Mucosa of descending colon (tissue), 3 donors: ENCODE measurements around the gene COA6. TPM values are rescaled to one million over a fixed set of nuclear protein-coding genes. Genes with fewer than 3 reads are reported as not detected.

Experiments used
- ATAC-seq: fragments of 200-7000 bp; cut with Tn5 transposase; one replicate; pipeline ENCODE4 v1.9.1; 2020; ENCODE audit warnings: mild to moderate bottlenecking, moderate library complexity
- DNase-seq, 3 donors: peaks; one replicate each; pipeline ENCODE4 v3.0.0-alpha.2; 2020
- H3K36me3 ChIP-seq: fragments of 200-600 bp; one replicate; pipeline ENCODE4 v1.8.0; 2021; ENCODE audit warnings: low read depth, mild to moderate bottlenecking
- H3K4me1 ChIP-seq: fragments of 200-600 bp; one replicate; pipeline ENCODE4 v1.8.0; 2021; ENCODE audit warnings: low read depth, mild to moderate bottlenecking
- H3K4me3 ChIP-seq: fragments of 200-600 bp; one replicate; pipeline ENCODE4 v1.8.0; 2021; ENCODE audit warnings: mild to moderate bottlenecking
- H3K9me3 ChIP-seq: fragments of 200-600 bp; one replicate; pipeline ENCODE4 v1.8.0; 2021; ENCODE audit warnings: mild to moderate bottlenecking
- intact Hi-C, 2 donors: fragments of 100-400 bp; cut with DNase I in 1 of 2; cut with micrococcal nuclease in 1 of 2; formaldehyde crosslinking; loops; one replicate each; pipeline versions ENCODE4 v1.11.0 to v1.11.1; 2022; cut with DNase I, micrococcal nuclease
- total RNA-seq, 3 donors: library from RNA; stranded (reverse); fragmentation: NEBNext Ultra II Directional in 2 of 3; extraction: Animal tissue kit (Norgen Biotek cat#: 25700) in 2 of 3; gene quantifications; one replicate each; pipeline versions ENCODE4 v1.2.1 to v1.2.4, GENCODE V29; 2021 to 2023
- TF ChIP-seq, protein P1 (sequence below): fragments of 200-600 bp; IDR thresholded peaks from one replicate; pipeline ENCODE4 v1.8.0; 2022; ENCODE audit warnings: antibody characterized with exemption, mild to moderate bottlenecking
- donor health status: DM: no; HTN: no; CAD: no; lungs with moderate emphysema.
- donor health status: DM: no; HTN: no; CAD: no.
- donor health status: DM: no; HTN: yes; CAD: no.

The COA6 gene
- total RNA-seq, 3 donors from 2014 or later, result 29.6 to 33.1 (median 29.8) TPM

DNA sequence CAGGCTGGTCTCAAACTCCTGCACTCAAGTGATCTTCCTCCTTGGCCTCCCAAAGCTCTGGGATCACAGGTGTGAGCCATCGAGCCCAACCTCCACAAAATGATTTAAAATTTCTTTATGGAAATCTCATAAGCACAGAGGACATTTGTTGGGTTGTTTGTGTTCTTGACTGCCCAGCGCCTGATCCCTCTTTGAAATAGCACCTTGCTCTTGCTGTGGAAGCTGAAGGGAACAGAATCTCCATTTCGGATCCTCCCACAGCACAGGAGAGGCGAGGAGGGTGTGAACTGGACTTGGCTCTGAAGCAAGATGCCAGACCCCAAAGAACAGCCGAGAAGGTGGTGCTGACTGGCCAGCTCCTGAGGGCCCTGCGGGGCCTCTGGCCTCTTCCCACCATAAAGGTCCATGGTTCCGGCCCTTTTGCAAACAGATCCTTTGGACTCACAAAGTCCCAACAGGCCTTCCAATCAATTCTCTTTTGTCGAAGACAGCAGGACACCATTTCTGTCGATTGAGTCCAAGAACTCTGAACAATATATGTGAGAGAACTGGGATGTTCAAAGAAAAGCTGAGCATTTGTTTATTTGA, 45.6 kb upstream of the COA6 start:
- H3K4me3 ChIP-seq, result no peak overlapping the region
- no peaks in the 10 kb centered on the region for H3K9me3 ChIP-seq
- H3K4me1 ChIP-seq, result no peaks in the 10 kb centered on the region
- ATAC-seq (no peak), DNase-seq (no peak)
- intact Hi-C loops, result loop anchor here in 1 of 2 donors (10.0 kb wide), 1 partner anchor 213 kb away; no protein-coding TSS in a partner anchor
- TF ChIP-seq, protein P1, sequence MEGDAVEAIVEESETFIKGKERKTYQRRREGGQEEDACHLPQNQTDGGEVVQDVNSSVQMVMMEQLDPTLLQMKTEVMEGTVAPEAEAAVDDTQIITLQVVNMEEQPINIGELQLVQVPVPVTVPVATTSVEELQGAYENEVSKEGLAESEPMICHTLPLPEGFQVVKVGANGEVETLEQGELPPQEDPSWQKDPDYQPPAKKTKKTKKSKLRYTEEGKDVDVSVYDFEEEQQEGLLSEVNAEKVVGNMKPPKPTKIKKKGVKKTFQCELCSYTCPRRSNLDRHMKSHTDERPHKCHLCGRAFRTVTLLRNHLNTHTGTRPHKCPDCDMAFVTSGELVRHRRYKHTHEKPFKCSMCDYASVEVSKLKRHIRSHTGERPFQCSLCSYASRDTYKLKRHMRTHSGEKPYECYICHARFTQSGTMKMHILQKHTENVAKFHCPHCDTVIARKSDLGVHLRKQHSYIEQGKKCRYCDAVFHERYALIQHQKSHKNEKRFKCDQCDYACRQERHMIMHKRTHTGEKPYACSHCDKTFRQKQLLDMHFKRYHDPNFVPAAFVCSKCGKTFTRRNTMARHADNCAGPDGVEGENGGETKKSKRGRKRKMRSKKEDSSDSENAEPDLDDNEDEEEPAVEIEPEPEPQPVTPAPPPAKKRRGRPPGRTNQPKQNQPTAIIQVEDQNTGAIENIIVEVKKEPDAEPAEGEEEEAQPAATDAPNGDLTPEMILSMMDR, result no peak
- no peaks in the 10 kb centered on the region for H3K36me3 ChIP-seq

DNA sequence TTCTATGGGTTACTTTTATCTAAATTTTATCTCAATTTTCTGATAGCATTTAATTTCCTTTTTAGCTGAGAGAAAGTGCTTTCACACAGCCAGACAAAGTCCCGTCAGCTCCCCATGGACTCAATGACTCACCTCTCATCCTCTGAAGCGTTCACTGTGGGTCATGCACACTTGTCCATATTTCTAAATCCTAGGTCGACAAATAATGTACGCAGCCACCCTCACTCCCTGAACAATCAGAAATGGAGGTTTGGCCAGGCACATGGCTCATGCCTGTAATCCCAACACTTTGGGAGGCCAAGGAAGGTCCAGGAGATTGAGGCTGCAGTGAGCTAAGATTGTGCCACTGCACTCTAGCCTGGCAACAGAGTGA, 42.4 kb upstream of the COA6 start:
- Histone ChIP-seq H3K9me3 (no peaks in the 10 kb centered on the region), H3K4me1 (no peaks in the 10 kb centered on the region), H3K4me3 (no peak overlapping the region), H3K36me3 (no peaks in the 10 kb centered on the region)
- TF ChIP-seq, protein P1, result no peak
- DNase-seq (no peak), ATAC-seq (no peak)
- intact Hi-C loops, result no loop called here

- no peak for DNase-seq
- no peaks in the 10 kb centered on the region for H3K4me1 ChIP-seq
- TF ChIP-seq, protein P1, result no peak
- ATAC-seq, result no peak
- intact Hi-C loops, result no loop called here
- H3K4me3 ChIP-seq, result no peak overlapping the region
- H3K36me3 ChIP-seq, result no peaks in the 10 kb centered on the region
- peaks cover 5% of the 10 kb centered on the region for H3K9me3 ChIP-seq
Observed at GRCh38 chr1:234331507-234331906, 41.7 kb upstream of the COA6 start.

DNA sequence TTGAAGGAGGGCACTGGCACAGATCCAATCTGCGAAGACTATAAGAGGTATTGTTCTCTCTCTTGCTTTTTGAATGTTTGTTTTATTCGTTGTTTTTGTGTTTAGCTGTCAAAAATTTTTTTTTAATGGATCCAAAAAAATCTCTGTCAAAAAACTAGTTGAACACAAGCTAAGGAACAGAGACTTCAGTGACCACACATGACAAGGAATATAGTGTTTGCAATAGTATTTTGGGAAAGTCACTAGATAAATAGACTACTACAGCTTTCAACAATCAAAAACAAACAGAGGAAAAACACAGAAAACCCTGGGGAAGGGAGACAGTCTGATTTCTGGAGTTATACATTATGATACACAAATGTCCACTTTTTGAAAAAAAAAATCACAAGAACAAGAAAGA, 36.9 kb upstream of the COA6 start:
- no peaks in the 10 kb centered on the region for H3K4me1 ChIP-seq
- intact Hi-C loops, result no loop called here
- ATAC-seq (no peak), DNase-seq (no peak)
- no peaks in the 10 kb centered on the region for H3K36me3 ChIP-seq
- TF ChIP-seq, protein P1, result no peak
- H3K4me3 ChIP-seq, result no peak overlapping the region
- H3K9me3 ChIP-seq, result peaks cover 7% of the 10 kb centered on the region

GRCh38 chr1:234337233-234337632, 36.0 kb upstream of the COA6 start:
- TF ChIP-seq, protein P1, result no peak
- no peaks in the 10 kb centered on the region for H3K36me3 ChIP-seq
- intact Hi-C loops, result no loop called here
- no peaks in the 10 kb centered on the region for H3K4me1 ChIP-seq
- no peak for ATAC-seq
- no peak for DNase-seq
- peaks cover 7% of the 10 kb centered on the region for H3K9me3 ChIP-seq
- H3K4me3 ChIP-seq, result no peak overlapping the region

GRCh38 chr1:234340528-234340927, 32.7 kb upstream of the COA6 start:
- intact Hi-C loops, result no loop called here
- Histone ChIP-seq H3K36me3 (no peaks in the 10 kb centered on the region), H3K4me1 (no peaks in the 10 kb centered on the region), H3K9me3 (peaks cover 7% of the 10 kb centered on the region), H3K4me3 (no peak overlapping the region)
- ATAC-seq, result no peak
- DNase-seq, result no peak
- TF ChIP-seq, protein P1, result no peak
